Progenitor cell of endocrine pancreas (in vitro differentiated cells): Measurements from ENCODE around the gene KRT81. TPM values are rescaled to one million over a fixed set of nuclear protein-coding genes. Genes with fewer than 3 reads are reported as not detected.

ENCODE experiments used
- DNase-seq: peaks from one replicate; pipeline ENCODE4 v3.0.0; 2021; ENCODE audit warnings: low spot score; ENCODE audit not compliant: unreplicated experiment
- H3K27ac Mint-ChIP-seq: 2 replicates; pipeline ENCODE4 v1.8.0; 2021; ENCODE audit warnings: mild to moderate bottlenecking, moderate library complexity, mixed read lengths
- H3K27me3 Mint-ChIP-seq: 2 replicates; pipeline ENCODE4 v1.8.0; 2021; ENCODE audit warnings: mixed read lengths
- H3K36me3 Mint-ChIP-seq: 2 replicates; pipeline ENCODE4 v1.8.0; 2022; ENCODE audit warnings: mixed read lengths; ENCODE audit not compliant: insufficient read depth
- H3K4me1 Mint-ChIP-seq: 2 replicates; pipeline ENCODE4 v1.8.0; 2021; ENCODE audit warnings: low read depth, mixed read lengths
- H3K4me3 Mint-ChIP-seq: 2 replicates; pipeline ENCODE4 v1.8.0; 2021; ENCODE audit warnings: low read depth, mild to moderate bottlenecking, moderate library complexity, mixed read lengths
- H3K9me3 Mint-ChIP-seq: 2 replicates; pipeline ENCODE4 v1.8.0; 2021; ENCODE audit warnings: low read depth, mixed read lengths
- CTCF ChIP-seq: fragments of 200-600 bp; sonication (generic); IDR thresholded peaks from one replicate; pipeline ENCODE4 v1.5.0; 2021; ENCODE audit warnings: antibody characterized with exemption, mild to moderate bottlenecking; ENCODE audit not compliant: unreplicated experiment
- total RNA-seq: library from RNA; stranded (reverse); gene quantifications from 2 replicates; pipeline ENCODE4 v1.2.1, GENCODE V29; 2021

KRT81 gene
- total RNA-seq, 1 donor from 2014 or later = not detected

- Mint-ChIP-seq H3K9me3 (no peaks in the 10 kb centered on the region), H3K4me1 (no peaks in the 10 kb centered on the region), H3K27ac (no peak overlapping the region), H3K36me3 (no peaks in the 10 kb centered on the region), H3K27me3 (peaks cover 63% of the 10 kb centered on the region), H3K4me3 (no peak overlapping the region)
- no peak for TF ChIP-seq CTCF
- no peak for DNase-seq
These were observed 9.7 kb upstream of the KRT81 start for GRCh38 chr12:52300796-52301691.

- no peak for TF ChIP-seq CTCF
- no peaks in the 10 kb centered on the region for H3K9me3 Mint-ChIP-seq
- no peaks in the 10 kb centered on the region for H3K36me3 Mint-ChIP-seq
- no peak overlapping the region for H3K27ac Mint-ChIP-seq
- no peak for DNase-seq
- no peaks in the 10 kb centered on the region for H3K4me1 Mint-ChIP-seq
- H3K27me3 Mint-ChIP-seq = peaks cover 65% of the 10 kb centered on the region
- H3K4me3 Mint-ChIP-seq = no peak overlapping the region
These were observed 7.4 kb upstream of the KRT81 start for GRCh38 chr12:52298677-52299190.

GRCh38 chr12:52296572-52297215 lies 5.4 kb upstream of the KRT81 start:
- DNase-seq = no peak
- H3K27me3 Mint-ChIP-seq = peaks cover 81% of the 10 kb centered on the region
- H3K9me3 Mint-ChIP-seq = no peaks in the 10 kb centered on the region
- H3K36me3 Mint-ChIP-seq = no peaks in the 10 kb centered on the region
- no peak for TF ChIP-seq CTCF
- H3K27ac Mint-ChIP-seq = no peak overlapping the region
- H3K4me3 Mint-ChIP-seq = no peak overlapping the region
- no peaks in the 10 kb centered on the region for H3K4me1 Mint-ChIP-seq

GRCh38 chr12:52295663-52296062 lies 4.3 kb upstream of the KRT81 start:
- no peaks in the 10 kb centered on the region for H3K9me3 Mint-ChIP-seq
- DNase-seq = no peak
- H3K36me3 Mint-ChIP-seq = no peaks in the 10 kb centered on the region
- peaks cover 76% of the 10 kb centered on the region for H3K27me3 Mint-ChIP-seq
- no peak for TF ChIP-seq CTCF
- no peak overlapping the region for H3K27ac Mint-ChIP-seq
- no peaks in the 10 kb centered on the region for H3K4me1 Mint-ChIP-seq
- H3K4me3 Mint-ChIP-seq = no peak overlapping the region

GRCh38 chr12:52294803-52295202 lies 3.5 kb upstream of the KRT81 start:
- peaks cover 70% of the 10 kb centered on the region for H3K27me3 Mint-ChIP-seq
- DNase-seq = no peak
- no peaks in the 10 kb centered on the region for H3K4me1 Mint-ChIP-seq
- H3K9me3 Mint-ChIP-seq = no peaks in the 10 kb centered on the region
- H3K36me3 Mint-ChIP-seq = no peaks in the 10 kb centered on the region
- no peak overlapping the region for H3K4me3 Mint-ChIP-seq
- TF ChIP-seq CTCF = no peak
- no peak overlapping the region for H3K27ac Mint-ChIP-seq
